Heart right ventricle (tissue), 16 donors: ENCODE results near the gene AGPAT4. TPM values are rescaled to one million over a fixed set of nuclear protein-coding genes. Genes with fewer than 3 reads are reported as not detected.

Experiments
- ATAC-seq, 8 donors: fragments of 200-7000 bp; cut with Tn5 transposase; one replicate each; pipeline ENCODE4 v1.9.1; 2020; ENCODE audit warnings: mild to moderate bottlenecking in 8 of 8, moderate library complexity in 8 of 8, moderate number of reproducible peaks in 1 of 8
- DNase-seq, 2 donors: peaks; one replicate each; pipeline ENCODE4 v3.0.0-alpha.2; 2020
- H3K27ac ChIP-seq, 10 donors: fragments of 200-600 bp; sonication (generic) in 2 of 10; one replicate each; pipeline versions ENCODE4 v1.5.0 to v1.8.0; 2020 to 2022; ENCODE audit warnings: mild to moderate bottlenecking in 3 of 10
- H3K27me3 ChIP-seq, 7 donors: fragments of 200-600 bp; one replicate each; pipeline ENCODE4 v1.8.0; 2021 to 2022; ENCODE audit warnings: mild to moderate bottlenecking in 2 of 7
- H3K36me3 ChIP-seq, 9 donors: fragments of 200-600 bp; sonication (generic) in 1 of 9; one replicate each; pipeline versions ENCODE4 v1.5.0 to v1.8.0; 2020 to 2022; ENCODE audit warnings: mild to moderate bottlenecking in 2 of 9
- H3K4me1 ChIP-seq, 9 donors: fragments of 200-600 bp; sonication (generic) in 1 of 9; one replicate each; pipeline versions ENCODE4 v1.5.0 to v1.8.0; 2020 to 2022; ENCODE audit warnings: mild to moderate bottlenecking in 4 of 9
- H3K4me3 ChIP-seq, 10 donors: fragments of 200-600 bp; sonication (generic) in 2 of 10; one replicate each; pipeline versions ENCODE4 v1.5.0 to v1.8.0; 2020 to 2022; ENCODE audit warnings: mild to moderate bottlenecking in 7 of 10, moderate library complexity in 2 of 10
- H3K9me3 ChIP-seq, 11 donors: fragments of 200-600 bp in 10 of 11; sonication (generic) in 2 of 11; one replicate each; pipeline versions ENCODE4 v1.5.0 to v1.8.0; 2013 to 2022; ENCODE audit warnings: mild to moderate bottlenecking in 2 of 11, control low read depth in 1 of 11, moderate library complexity in 1 of 11
- CTCF ChIP-seq, 9 donors: fragments of 200-600 bp; sonication (generic) in 2 of 9; IDR thresholded peaks; one replicate each; pipeline versions ENCODE4 v1.5.0 to v1.8.0; 2021 to 2022; ENCODE audit warnings: antibody characterized with exemption in 9 of 9, mild to moderate bottlenecking in 5 of 9, moderate library complexity in 1 of 9
- WGBS, 2 donors: extraction: QIAGEN DNeasy Blood & Tissue Kit; methylation state at CpG; one replicate each; pipeline ENCODE4 v1.1.7; 2013; ENCODE audit warnings: inconsistent platforms in 1 of 2; 5-methylcytosine and 5-hydroxymethylcytosine counted together
- intact Hi-C, 10 donors: fragments of 100-400 bp; cut with DNase I; formaldehyde crosslinking; loops; one replicate each; pipeline versions ENCODE4 v1.11.1 to v1.14.2; 2022
- polyA plus RNA-seq, 2 donors: library from polyadenylated mRNA; stranded (reverse); fragments of 200-250 nt; gene quantifications; one replicate each; pipeline ENCODE4 v1.2.3, GENCODE V29; 2013
- total RNA-seq, 10 donors: library from RNA; stranded (reverse); fragmentation: NEBNext Ultra II Directional in 3 of 10; extraction: Animal tissue kit (Norgen Biotek cat#: 25700) in 3 of 10; gene quantifications; one replicate each; pipeline versions ENCODE4 v1.2.1 to v1.2.4, GENCODE V29; 2021 to 2023
- donor health status: Arrhythmogenic right ventricular cardiomyopathy.
- donor health status: ischemic (EF 13 %, LVEDD 7.1; RV severe dilation, severe dysfunction).
- donor health status: healthy with polysubstance abuse.
- donor health status: DM: no; HTN: yes; CAD: no.
- donor health status: DM: no; HTN: no; CAD: no.
- donor health status: ischemic (EF 25% LVEDD 6.9; RV normal size, moderate dysfunction).
- donor health status: ischemic (EF 25% LVEDD 5.7; RV mildly dilated, moderate dysfunction).
- donor health status: healthy.
- donor health status: DM: yes; HTN: yes; CAD: no.
- donor health status: Ischemic cardiomyopathy.
- donor health status: ischemic (EF 35%, LVEDD 5.7; RV mildly dilated, moderate dysfunction).
- donor health status: nonischemic (EF 11% LVEDD 7.7; RV severe dilation, severe dysfunction).
- donor health status: DM: yes; HTN: yes; CAD: no.
- donor health status: PGD.
- donor health status: ischemic (EF 29% LVEDD 5.4; RV normal size, mild dysfunction).
- donor health status: nonischemic (EF 23%, LVEDD 6.1; RV moderate dilation, normal function).

Gene AGPAT4
- total and polyA plus RNA-seq, 12 donors: 1.2 to 3.8 (median 1.6) TPM

DNA sequence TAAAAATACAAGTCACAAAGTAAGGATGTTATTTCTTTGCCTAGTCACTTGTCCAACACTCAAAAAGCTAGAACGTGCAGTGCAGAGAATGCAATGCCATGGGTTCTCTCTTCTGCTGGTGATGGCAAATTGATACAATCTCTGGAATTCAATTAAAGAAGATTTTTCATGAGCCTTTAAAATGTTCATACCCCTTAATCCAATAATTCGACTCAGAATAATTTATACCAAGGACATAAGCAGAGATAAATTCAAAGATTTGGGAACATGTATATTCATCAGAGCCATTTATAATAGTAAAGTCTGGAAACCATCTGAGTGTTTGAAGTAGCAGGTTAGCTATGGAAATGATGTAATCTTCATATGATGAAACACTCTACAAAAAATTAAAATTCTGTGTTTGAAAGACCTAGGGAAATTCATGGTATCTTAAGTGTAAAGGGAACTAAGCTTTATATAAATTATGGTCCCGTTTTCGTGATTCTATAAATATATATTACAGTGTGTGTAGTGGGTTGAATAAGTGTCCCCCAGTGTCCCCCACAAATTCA, 2.8 kb upstream of the AGPAT4 start:
- intact Hi-C loops: loop anchor here in 1 of 10 donors (10.0 kb wide), 1 partner anchor 282 kb away; the partner anchor contains the start of gene MAP3K4
- peaks cover 0 to 7% (median 0%) of the 10 kb centered on the region in 11 donors for H3K9me3 ChIP-seq
- no peak for TF ChIP-seq CTCF (IDR thresholded peaks at IDR 0.05)
- no peaks in the 10 kb centered on the region for H3K36me3 ChIP-seq
- H3K4me3 ChIP-seq: no peak overlapping the region
- H3K27me3 ChIP-seq: peaks cover 0 to 5% (median 0%) of the 10 kb centered on the region in 7 donors
- ATAC-seq (no peak), DNase-seq (no peak)
- H3K4me1 ChIP-seq: peaks cover 0 to 20% (median 12%) of the 10 kb centered on the region in 9 donors
- H3K27ac ChIP-seq: no peak overlapping the region
- 90 to 94% methylated on average over 4 of the region's 4 CpGs for WGBS, 2 donors

DNA sequence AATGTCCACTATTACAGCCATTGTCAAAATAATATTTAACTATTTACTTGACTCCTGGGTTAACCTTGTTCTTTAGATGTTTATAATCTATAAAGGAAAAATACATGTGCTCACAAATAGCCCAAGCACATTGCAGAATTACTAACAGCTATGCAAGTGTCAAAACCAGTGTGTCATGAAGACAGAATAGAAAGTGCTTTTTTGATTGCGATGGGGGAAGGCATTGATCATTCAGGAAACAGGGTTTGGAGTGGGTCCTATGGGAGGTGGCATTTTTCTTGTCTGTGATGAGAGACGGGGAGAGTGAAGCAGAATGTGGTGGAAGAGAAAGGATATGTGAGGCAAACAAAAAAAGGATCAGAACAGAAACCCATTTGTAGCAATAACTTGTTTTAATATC, 1.0 kb upstream of the AGPAT4 start:
- Histone ChIP-seq H3K36me3 (no peaks in the 10 kb centered on the region), H3K9me3 (no peaks in the 10 kb centered on the region), H3K27ac (peak overlapping the region in 2 of 10 donors; percentile 65 to 74), H3K4me1 (peaks cover 0 to 20% (median 12%) of the 10 kb centered on the region in 9 donors), H3K27me3 (peaks cover 0 to 5% (median 0%) of the 10 kb centered on the region in 7 donors), H3K4me3 (no peak overlapping the region)
- DNase-seq: no peak
- 73 to 89% methylated on average over 2 of the region's 2 CpGs for WGBS, 2 donors
- intact Hi-C loops: loop anchor here in 1 of 10 donors (10.0 kb wide), 1 partner anchor 280 kb away; the partner anchor contains the start of gene MAP3K4
- no peak for TF ChIP-seq CTCF (IDR thresholded peaks at IDR 0.05)
- no peak for ATAC-seq

DNA sequence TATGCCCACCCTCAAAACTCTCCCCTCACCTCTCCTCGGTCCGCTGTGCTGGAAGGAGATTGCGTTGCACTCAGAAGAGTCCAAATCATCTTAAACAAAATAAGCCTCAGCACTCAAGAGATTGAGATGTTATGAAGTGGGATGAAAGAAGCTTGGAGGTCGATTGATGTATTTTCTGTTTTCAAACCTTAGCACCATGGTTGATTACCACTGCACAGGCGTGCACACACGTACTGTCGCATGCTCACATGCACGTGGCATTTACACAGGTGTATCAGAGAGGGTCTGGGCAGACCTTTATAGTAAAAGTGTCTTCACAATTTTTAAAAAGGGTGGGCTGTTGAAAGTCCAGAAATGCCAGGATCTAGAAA, 612 bp upstream of the AGPAT4 start:
- H3K4me3 ChIP-seq: peak overlapping the region; percentile 44 to 73 (median 66)
- H3K27ac ChIP-seq: peak overlapping the region in 9 of 10 donors; percentile 30 to 84 (median 62)
- ATAC-seq (peak in 1 of 8 donors; percentile 3), DNase-seq (no peak)
- WGBS, 2 donors: 9 to 11% methylated on average over 8 of the region's 8 CpGs
- H3K4me1 ChIP-seq: peaks cover 0 to 20% (median 12%) of the 10 kb centered on the region in 9 donors
- peaks cover 0 to 5% (median 0%) of the 10 kb centered on the region in 7 donors for H3K27me3 ChIP-seq
- no peaks in the 10 kb centered on the region for H3K9me3 ChIP-seq
- intact Hi-C loops: loop anchor here in 1 of 10 donors (10.0 kb wide), 1 partner anchor 280 kb away; the partner anchor contains the start of gene MAP3K4
- no peak for TF ChIP-seq CTCF (IDR thresholded peaks at IDR 0.05)
- no peaks in the 10 kb centered on the region for H3K36me3 ChIP-seq

DNA sequence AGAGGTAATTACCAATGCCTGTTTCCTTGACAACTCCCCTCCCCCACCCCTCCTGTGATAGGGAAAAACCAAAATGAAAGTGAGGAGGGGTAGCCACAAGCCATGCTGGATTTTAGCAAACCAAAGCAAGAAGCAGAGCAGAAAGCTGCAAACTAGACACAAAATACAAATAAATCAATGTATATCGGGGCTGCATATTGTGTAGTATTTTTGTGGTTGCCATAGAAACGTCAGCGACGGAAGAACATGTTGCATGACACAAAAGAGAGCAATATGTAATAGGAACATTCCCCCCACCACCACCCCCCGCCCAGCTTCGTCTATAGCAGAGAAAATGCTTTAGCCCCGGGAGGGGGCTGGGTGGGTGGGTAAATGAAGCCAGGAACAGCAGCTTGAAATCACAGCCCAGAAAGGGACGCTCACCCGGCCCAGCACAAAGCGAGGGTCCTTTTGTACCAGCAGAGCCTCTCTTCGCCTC, 548 bp downstream of the AGPAT4 start:
- Histone ChIP-seq H3K27me3 (peaks cover 0 to 5% (median 0%) of the 10 kb centered on the region in 7 donors), H3K4me3 (peak overlapping the region; percentile 44 to 73 (median 66)), H3K9me3 (no peaks in the 10 kb centered on the region), H3K36me3 (no peaks in the 10 kb centered on the region), H3K27ac (peak overlapping the region in 8 of 10 donors; percentile 37 to 84 (median 58)), H3K4me1 (peaks cover 0 to 20% (median 12%) of the 10 kb centered on the region in 9 donors)
- no peak for TF ChIP-seq CTCF (IDR thresholded peaks at IDR 0.05)
- peak in 7 of 8 donors; percentile 4 to 47 (median 32) for ATAC-seq
- intact Hi-C loops: loop anchor here in 1 of 10 donors (10.0 kb wide), 1 partner anchor 279 kb away; the partner anchor contains the start of gene MAP3K4
- DNase-seq: peak; percentile 19 to 27
- WGBS, 2 donors: 0 to 1% methylated on average over 11 of the region's 11 CpGs
